H1 (cell line): ENCODE data around the gene ARHGEF35.
"Not testable (repeated sequence)": the region's sequence is repeated elsewhere in the genome, so short reads cannot be mapped to it uniquely, and the experiment has no call there.

Experiments
- CEBPB ChIP-seq: IDR thresholded peaks from 2 replicates; pipeline ENCODE4 v1.6.1; 2012; ENCODE audit warnings: low read depth, low read length
- CTCF ChIP-seq, 3 experiments: IDR thresholded peaks; 1 replicate in 2 of 3; 2 replicates in 1 of 3; pipeline versions ENCODE4 v1.5.1 to v1.6.1; 2011; ENCODE audit warnings: low read length in 3 of 3, mild to moderate bottlenecking in 3 of 3, inconsistent platforms in 2 of 3, low read depth in 1 of 3, moderate library complexity in 1 of 3; ENCODE audit not compliant: insufficient read depth in 1 of 3; ENCODE audit errors: control extremely low read depth in 1 of 3
- POLR2A ChIP-seq, 2 experiments: IDR thresholded peaks; 1 replicate in 1 of 2; 2 replicates in 1 of 2; pipeline ENCODE4 v1.6.1; 2011; ENCODE audit warnings: low read depth in 2 of 2, low read length in 2 of 2, mild to moderate bottlenecking in 2 of 2; ENCODE audit errors: control extremely low read depth in 1 of 2
- POLR2AphosphoS5 ChIP-seq: IDR thresholded peaks from 2 replicates; pipeline ENCODE4 v1.6.1; 2011; ENCODE audit warnings: low read depth, low read length
- SIRT6 ChIP-seq: IDR thresholded peaks from one replicate; pipeline ENCODE4 v1.7.1; 2012; ENCODE audit warnings: low read length, inconsistent platforms

GRCh38 chr7:144245372-144245771, 49.7 kb upstream of the ARHGEF35 start:
- TF ChIP-seq CTCF (IDR thresholded peaks at IDR 0.05; ENCODE audit: control extremely low read depth in 1 of 3, insufficient read depth in 1 of 3, low read depth in 1 of 3, low read length in 3 of 3); CEBPB; POLR2A (IDR thresholded peaks at IDR 0.05; ENCODE audit: control extremely low read depth in 1 of 2, low read depth in 2 of 2, low read length in 2 of 2); SIRT6; POLR2AphosphoS5: not testable (repeated sequence)
